ENCODE data around the gene BCL11A. TPM values are rescaled to one million over a fixed set of nuclear protein-coding genes. Genes with fewer than 3 reads are reported as not detected.

BCL11A gene
- total RNA-seq, 1 donor from 2014 or later, result 27.1 TPM

DNA sequence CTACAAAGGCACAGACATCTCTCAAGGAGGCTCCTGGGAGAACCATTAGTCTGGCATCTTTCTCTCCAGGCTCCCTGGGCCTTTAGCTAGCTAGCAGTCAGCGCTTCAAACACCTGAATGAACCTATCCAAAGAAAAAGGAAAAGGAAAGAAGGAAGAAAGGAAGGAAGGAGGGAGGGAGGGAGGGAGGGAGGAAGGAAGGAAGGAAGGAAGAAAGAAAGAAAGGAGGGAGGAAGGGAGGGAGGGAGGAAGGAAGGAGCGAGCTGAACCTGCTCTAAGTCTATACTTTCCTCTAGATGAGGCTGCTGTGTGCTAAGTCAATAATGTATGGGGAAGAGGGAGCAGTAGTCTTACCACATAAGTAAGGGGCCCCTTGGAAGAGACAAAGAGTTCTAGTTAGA is 5.1 kb upstream of the BCL11A start:
- intact Hi-C loops (cut with micrococcal nuclease), result no loop called here
- no peak for DNase-seq
- Histone ChIP-seq H3K4me3 (no peak overlapping the region), H3K9me3 (replicated peaks) (no peaks in the 10 kb centered on the region), H3K36me3 (no peaks in the 10 kb centered on the region), H3K27me3 (ENCODE audit: low read depth) (peaks cover 96% of the 10 kb centered on the region), H3K4me1 (peaks cover 34% of the 10 kb centered on the region), H3K27ac (replicated peaks) (no peak overlapping the region)
- TF ChIP-seq, protein P1, sequence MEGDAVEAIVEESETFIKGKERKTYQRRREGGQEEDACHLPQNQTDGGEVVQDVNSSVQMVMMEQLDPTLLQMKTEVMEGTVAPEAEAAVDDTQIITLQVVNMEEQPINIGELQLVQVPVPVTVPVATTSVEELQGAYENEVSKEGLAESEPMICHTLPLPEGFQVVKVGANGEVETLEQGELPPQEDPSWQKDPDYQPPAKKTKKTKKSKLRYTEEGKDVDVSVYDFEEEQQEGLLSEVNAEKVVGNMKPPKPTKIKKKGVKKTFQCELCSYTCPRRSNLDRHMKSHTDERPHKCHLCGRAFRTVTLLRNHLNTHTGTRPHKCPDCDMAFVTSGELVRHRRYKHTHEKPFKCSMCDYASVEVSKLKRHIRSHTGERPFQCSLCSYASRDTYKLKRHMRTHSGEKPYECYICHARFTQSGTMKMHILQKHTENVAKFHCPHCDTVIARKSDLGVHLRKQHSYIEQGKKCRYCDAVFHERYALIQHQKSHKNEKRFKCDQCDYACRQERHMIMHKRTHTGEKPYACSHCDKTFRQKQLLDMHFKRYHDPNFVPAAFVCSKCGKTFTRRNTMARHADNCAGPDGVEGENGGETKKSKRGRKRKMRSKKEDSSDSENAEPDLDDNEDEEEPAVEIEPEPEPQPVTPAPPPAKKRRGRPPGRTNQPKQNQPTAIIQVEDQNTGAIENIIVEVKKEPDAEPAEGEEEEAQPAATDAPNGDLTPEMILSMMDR (IDR thresholded peaks at IDR 0.05; ENCODE audit: borderline replicate concordance), result no peak

DNA sequence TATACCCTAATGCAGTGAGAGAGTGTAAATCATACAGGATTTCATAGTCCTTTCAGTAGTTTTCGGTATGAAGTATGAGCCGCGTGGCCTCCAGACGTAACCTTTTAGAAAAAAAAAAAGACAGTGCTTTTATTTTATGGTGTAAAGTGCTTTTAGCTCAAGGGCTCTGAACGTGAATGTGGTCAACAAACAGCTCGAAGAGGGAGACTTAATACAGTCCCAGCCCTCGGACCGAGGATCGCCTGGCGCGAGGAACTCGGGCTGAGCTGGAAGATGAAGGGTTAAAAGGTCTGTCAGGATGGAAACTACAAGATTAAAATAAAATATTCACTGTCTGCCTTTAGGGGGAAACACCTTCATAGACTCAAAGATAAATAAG is 4.0 kb upstream of the BCL11A start:
- intact Hi-C loops (cut with micrococcal nuclease), result no loop called here
- no peak overlapping the region for H3K4me3 ChIP-seq
- no peaks in the 10 kb centered on the region for H3K9me3 ChIP-seq (replicated peaks)
- TF ChIP-seq, protein P1 (IDR thresholded peaks at IDR 0.05; ENCODE audit: borderline replicate concordance), result no peak
- peaks cover 96% of the 10 kb centered on the region for H3K27me3 ChIP-seq (ENCODE audit: low read depth)
- H3K4me1 ChIP-seq, result peaks cover 45% of the 10 kb centered on the region
- H3K27ac ChIP-seq (replicated peaks), result no peak overlapping the region
- no peaks in the 10 kb centered on the region for H3K36me3 ChIP-seq
- no peak for DNase-seq

DNA sequence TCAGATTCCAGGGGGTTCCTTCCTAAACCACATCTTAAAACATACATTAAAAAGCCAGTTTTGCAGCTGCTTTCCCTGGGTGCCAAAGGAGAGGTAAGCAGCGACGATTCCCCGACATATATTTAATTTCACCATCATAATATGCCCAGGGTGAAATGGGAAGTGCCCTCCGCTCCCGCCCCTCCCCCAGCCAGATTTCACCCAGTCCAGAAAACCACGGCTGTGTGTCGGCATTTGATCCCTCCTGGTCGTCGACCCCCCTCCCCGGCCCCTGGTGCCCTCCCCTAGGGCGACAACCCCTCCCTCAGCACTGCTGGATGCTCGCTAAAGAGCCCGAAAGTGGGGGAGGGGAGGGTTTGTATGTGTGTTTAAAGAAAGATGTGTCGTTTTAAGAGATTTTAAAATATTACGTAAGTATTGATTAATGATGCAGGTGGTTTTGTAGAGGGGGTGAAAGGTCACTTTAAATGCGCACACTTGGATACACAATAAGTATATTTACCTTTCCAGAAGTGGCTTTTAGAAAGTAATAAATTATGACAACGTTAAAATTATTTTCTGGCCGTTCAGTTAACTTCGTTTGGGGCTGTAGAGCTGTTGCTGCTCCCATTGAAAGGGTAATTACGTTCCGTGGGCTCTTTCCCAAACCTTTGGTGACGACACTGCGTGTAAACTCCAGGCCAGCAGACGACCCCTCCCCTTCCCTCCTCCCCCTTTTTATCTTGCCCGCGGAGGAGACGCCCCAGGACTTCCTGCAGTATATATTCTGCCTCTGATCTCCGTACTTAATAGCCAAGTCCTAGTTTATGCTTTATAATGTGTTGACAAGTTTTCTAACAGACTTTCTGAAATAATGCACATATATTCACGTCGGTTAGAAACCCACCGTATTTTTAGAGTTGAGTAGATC is 3.4 kb upstream of the BCL11A start:
- intact Hi-C loops (cut with micrococcal nuclease), result no loop called here

DNA sequence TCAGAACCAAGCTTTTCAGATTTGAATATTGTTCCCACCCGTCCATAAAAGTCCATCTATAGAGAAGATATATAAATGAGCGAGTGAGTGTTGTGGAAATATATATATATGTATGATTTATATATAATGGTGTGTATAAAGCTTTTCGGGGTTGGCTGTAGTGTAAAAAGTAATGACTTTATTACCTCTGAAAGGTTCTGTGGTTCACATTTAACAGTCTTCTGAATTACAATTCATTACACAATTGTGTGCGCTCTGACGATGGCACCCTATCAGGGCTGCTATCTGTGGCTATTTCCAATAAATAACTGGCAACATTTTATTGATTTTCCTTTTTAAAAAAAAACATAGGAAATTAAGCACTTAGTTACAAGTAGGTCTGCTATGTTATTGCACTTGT is 2.7 kb upstream of the BCL11A start:
- no peak for DNase-seq
- Histone ChIP-seq H3K4me3 (peak overlapping the region; percentile 54), H3K9me3 (replicated peaks) (no peaks in the 10 kb centered on the region), H3K4me1 (peaks cover 56% of the 10 kb centered on the region), H3K36me3 (no peaks in the 10 kb centered on the region), H3K27ac (replicated peaks) (no peak overlapping the region), H3K27me3 (ENCODE audit: low read depth) (peaks cover 95% of the 10 kb centered on the region)
- intact Hi-C loops (cut with micrococcal nuclease), result no loop called here
- TF ChIP-seq, protein P1 (IDR thresholded peaks at IDR 0.05; ENCODE audit: borderline replicate concordance), result no peak

More for the DNA sequence above, 3.4 kb upstream of the BCL11A start:
- Histone ChIP-seq H3K27me3 (ENCODE audit: low read depth) (peaks cover 96% of the 10 kb centered on the region), H3K36me3 (no peaks in the 10 kb centered on the region), H3K4me1 (peaks cover 51% of the 10 kb centered on the region), H3K9me3 (replicated peaks) (no peaks in the 10 kb centered on the region), H3K4me3 (peak overlapping the region; percentile 54), H3K27ac (replicated peaks) (no peak overlapping the region)
- TF ChIP-seq, protein P1 (IDR thresholded peaks at IDR 0.05; ENCODE audit: borderline replicate concordance), result no peak
- no peak for DNase-seq

DNA sequence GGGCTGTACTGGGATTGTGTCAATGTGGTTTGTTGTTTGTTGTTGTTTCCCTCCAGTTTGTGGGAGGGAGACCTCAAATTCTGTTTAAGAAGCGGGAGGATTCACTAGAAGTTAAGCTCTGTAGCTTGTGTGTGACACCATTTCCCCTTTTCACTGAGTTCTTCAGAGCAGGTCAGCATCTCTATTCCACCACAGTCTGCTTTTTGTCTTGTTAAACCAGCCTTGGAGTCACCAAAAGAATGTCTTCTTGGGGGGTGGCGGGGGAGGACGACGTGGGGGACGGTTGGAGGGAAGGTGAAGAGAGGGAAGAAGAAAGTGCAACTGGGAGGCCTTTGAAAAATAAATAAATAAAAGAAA is 2.3 kb upstream of the BCL11A start:
- DNase-seq, result no peak
- H3K9me3 ChIP-seq (replicated peaks), result no peaks in the 10 kb centered on the region
- H3K36me3 ChIP-seq, result no peaks in the 10 kb centered on the region
- peaks cover 60% of the 10 kb centered on the region for H3K4me1 ChIP-seq
- peak overlapping the region; percentile 87 for H3K27ac ChIP-seq (replicated peaks)
- peaks cover 95% of the 10 kb centered on the region for H3K27me3 ChIP-seq (ENCODE audit: low read depth)
- intact Hi-C loops (cut with micrococcal nuclease), result no loop called here
- TF ChIP-seq, protein P1 (IDR thresholded peaks at IDR 0.05; ENCODE audit: borderline replicate concordance), result no peak
- H3K4me3 ChIP-seq, result peak overlapping the region; percentile 73

All from left ventricle myocardium inferior (tissue), 1 donor.